Astrocyte of the spinal cord (primary cell): ENCODE measurements around the gene WARS2.

Experiments used
- DNase-seq: peaks from one replicate; pipeline ENCODE4 v3.0.0; 2011; ENCODE audit warnings: low read depth, low spot score
- H3K4me3 ChIP-seq: 2 replicates; pipeline ENCODE4 v1.5.1; 2011; ENCODE audit warnings: low read depth, mild to moderate bottlenecking, low read length, moderate library complexity
- in situ Hi-C: cut with HindIII; loops from 2 replicates; pipeline ENCODE4 v1.10.0; 2017; ENCODE audit warnings: low sequenced_read_pairs
- TF ChIP-seq, protein P1 (sequence below): IDR thresholded peaks from 2 replicates; pipeline ENCODE4 v1.5.1; 2012; ENCODE audit warnings: low read depth, mild to moderate bottlenecking, low read length, inconsistent platforms

The WARS2 gene

DNA sequence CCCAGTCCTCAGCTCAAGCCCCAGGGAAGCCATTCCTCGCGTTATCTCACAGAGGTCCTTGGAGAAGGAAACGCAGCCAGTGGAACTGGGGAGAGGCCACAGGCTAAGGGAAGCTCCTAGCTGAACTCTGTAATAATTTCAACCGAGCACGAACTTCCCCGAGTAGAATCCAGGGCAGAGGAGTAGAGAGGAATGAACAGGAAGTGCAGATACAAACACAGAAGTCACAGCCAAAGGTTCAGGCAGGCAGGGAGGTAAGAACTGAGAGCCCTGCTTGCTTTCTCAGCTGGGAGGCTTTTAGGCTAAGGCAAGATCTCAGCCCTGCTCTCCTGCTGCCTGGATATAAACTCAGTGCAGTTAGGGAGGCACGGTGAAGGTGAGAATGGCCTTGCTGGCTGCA, 23.7 kb downstream of the WARS2 start:
- in situ Hi-C loops: no loop called here
- H3K4me3 ChIP-seq: no peak overlapping the region
- TF ChIP-seq, protein P1, sequence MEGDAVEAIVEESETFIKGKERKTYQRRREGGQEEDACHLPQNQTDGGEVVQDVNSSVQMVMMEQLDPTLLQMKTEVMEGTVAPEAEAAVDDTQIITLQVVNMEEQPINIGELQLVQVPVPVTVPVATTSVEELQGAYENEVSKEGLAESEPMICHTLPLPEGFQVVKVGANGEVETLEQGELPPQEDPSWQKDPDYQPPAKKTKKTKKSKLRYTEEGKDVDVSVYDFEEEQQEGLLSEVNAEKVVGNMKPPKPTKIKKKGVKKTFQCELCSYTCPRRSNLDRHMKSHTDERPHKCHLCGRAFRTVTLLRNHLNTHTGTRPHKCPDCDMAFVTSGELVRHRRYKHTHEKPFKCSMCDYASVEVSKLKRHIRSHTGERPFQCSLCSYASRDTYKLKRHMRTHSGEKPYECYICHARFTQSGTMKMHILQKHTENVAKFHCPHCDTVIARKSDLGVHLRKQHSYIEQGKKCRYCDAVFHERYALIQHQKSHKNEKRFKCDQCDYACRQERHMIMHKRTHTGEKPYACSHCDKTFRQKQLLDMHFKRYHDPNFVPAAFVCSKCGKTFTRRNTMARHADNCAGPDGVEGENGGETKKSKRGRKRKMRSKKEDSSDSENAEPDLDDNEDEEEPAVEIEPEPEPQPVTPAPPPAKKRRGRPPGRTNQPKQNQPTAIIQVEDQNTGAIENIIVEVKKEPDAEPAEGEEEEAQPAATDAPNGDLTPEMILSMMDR: no peak
- DNase-seq: no peak

DNA sequence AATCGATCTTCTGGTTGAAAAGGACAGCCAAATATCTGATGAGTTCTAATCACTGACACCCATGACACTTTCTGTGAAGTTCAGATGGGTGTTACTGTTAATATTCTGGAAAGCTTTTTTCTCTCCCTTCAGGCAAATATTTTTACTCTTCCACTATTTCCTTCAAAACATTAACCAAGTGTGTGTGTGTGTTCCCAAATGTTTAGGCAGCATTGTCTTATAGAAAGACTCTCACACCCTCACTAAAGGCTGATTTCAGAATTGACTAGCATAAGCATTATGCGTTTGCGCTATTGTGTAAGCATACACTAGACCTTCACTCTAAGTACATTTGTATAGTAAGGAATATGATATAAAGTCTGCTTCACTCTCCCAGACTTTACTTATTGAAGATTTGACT, 24.7 kb downstream of the WARS2 start:
- no peak for DNase-seq
- TF ChIP-seq, protein P1: no peak
- no peak overlapping the region for H3K4me3 ChIP-seq
- in situ Hi-C loops: no loop called here

DNA sequence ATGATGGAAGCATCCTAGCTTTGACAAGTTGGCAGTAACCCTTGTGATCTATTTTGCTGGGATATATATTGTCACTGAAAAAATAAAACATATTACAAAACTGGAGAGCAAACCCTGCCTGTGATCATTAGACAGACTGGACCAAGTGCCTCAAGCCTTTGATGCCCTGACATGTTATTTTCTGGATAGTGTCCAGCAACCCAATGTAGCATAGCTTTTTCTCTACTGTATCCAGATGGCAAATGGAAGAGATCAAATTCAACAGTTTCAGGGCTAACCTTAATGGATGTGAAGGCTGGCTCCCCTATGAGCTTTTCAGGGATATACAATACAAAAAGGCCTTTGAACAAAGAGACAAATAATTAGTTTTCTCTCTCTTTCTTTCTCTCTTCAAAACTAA, 25.1 kb downstream of the WARS2 start:
- in situ Hi-C loops: no loop called here
- TF ChIP-seq, protein P1: no peak
- DNase-seq: no peak
- H3K4me3 ChIP-seq: no peak overlapping the region

DNA sequence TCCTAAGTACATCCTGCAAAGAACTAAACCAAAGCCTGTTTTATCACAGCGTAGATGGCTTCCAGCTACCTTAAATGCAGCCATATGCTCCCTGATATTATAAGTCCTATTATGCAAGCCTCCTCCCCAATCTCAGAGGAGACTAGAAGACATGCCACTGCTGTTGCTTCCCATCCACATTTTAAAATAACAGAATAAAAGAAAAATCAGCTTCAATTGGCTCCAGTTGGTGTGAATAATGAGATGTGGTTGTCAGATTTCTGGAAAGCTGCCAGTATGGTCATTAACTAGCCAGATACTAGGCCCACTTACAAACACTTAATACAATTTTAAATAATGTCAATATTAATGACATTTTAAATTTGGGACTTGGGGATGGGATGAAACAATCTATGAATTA, 25.7 kb downstream of the WARS2 start:
- TF ChIP-seq, protein P1: no peak
- in situ Hi-C loops: no loop called here
- no peak for DNase-seq
- no peak overlapping the region for H3K4me3 ChIP-seq

DNA sequence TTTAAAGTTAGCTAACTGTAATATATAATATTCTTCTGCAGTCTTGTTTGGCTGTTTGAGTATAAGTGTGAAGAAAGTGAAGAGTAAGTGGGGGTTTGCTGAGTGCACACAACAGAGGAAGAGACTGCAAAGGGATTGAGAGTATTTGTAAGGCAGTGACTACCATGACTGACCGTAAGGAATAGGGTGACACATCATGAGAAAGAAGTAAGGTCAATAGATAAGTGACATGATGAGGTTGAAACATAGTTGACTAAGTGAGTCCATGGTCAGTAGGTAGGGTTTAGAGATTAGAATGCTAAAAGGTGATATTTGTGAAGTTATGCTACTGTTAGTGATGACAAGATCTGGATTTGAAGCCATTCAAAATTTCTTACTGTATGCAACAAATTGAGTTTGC, 27.7 kb downstream of the WARS2 start:
- no peak overlapping the region for H3K4me3 ChIP-seq
- TF ChIP-seq, protein P1: no peak
- no peak for DNase-seq
- in situ Hi-C loops: no loop called here

DNA sequence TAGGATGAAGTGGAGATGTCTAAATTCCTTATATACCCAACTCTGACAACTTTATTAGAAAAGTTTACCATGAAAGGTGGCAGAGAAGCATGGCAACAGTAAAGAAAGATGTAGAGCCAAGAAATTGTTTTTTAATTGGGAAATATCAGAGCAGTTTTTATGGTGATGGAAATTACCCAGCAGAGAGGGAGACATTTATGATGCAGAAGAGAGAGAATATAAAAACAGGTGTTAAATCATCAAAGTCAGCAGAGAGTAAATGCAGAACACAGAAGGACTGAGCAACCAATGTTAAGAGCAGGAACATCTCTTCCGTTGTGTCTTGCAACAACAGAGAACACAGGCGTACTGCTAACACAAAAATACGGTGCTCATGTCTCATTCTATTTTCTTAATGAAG, 28.2 kb downstream of the WARS2 start:
- no peak for DNase-seq
- in situ Hi-C loops: no loop called here
- TF ChIP-seq, protein P1: no peak
- no peak overlapping the region for H3K4me3 ChIP-seq

DNA sequence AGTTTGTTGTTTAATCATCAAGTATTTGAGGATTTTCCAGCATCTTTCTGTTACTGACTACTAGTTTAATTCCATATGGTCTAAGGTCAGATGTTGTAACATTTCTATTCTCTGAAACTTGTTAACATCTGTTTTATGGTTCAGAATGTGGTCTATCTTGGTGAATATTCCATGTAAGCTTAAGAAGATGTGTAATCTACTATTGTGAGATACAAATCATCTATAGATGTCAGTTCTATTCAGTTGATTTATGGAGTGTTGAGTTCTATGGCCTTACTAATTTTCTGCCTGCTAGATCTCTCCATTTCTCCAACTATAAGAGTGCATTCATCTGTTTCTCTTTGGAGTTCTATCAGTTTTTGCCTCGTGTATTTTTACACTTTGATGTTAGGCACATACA, 31.5 kb downstream of the WARS2 start:
- H3K4me3 ChIP-seq: no peak overlapping the region
- in situ Hi-C loops: no loop called here
- DNase-seq: no peak
- TF ChIP-seq, protein P1: no peak
